Astrocyte of the cerebellum (primary cell): ENCODE measurements around the gene MYPN.
"Not testable (repeated sequence)": the region's sequence is repeated elsewhere in the genome, so short reads cannot be mapped to it uniquely, and the experiment has no call there.

Source experiments
- DNase-seq: peaks from one replicate; pipeline ENCODE4 v3.0.0-alpha.2; 2011; ENCODE audit warnings: low read depth
- H3K4me3 ChIP-seq: 2 replicates; pipeline ENCODE4 v1.5.1; 2011; ENCODE audit warnings: mild to moderate bottlenecking, low read depth, low read length, moderate library complexity
- in situ Hi-C: cut with HindIII; loops from 2 replicates; pipeline ENCODE4 v1.10.0; 2017; ENCODE audit warnings: low sequenced_read_pairs
- TF ChIP-seq, protein P1 (sequence below): IDR thresholded peaks from 2 replicates; pipeline ENCODE4 v1.5.1; 2012; ENCODE audit warnings: low read length, low read depth, moderate library complexity, mild to moderate bottlenecking; ENCODE audit errors: missing control alignments

The MYPN gene

DNA sequence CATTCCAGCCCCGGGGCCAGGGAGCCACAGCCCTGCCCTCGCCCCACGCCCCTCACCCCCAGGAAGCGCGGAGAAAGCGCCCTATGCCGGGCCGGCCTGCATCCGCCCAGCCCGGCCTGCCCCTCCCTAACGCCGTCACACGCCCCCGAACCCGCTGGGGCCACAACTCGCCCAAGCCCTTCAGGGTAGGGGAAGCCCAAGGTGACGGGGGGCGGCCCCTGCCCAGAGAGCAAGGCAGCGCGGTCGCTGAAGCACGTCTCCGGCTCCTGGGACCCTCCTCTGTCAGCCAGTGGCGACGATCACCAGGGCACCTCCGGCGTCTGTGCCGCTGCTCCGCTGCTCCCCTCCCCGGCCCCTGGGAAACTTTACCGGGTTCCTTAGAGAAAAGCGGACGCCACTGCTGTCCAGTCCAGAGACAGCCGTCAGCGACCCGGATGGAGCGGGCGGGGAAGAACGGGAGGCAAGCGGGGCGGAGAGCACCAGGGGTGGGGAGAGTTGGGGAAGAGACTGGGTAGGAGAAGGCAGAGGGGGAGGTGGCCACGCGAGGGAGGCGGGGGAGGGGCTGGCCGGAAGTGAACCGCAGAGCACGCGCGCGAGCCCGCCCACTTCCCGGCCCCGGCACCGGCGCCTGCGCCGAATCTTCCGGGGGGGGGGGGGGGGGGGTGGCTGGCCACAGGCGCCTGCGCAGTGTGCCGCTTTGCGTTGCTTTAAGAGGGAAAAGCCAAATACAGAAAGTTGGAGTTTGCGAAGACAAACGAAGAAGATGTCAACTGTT, 34.3 kb upstream of the MYPN start, which contains the start of gene HERC4:
Gene HERC4 (minus strand): TSS at position 509 of the 775 bp plus-strand sequence. CDS start 2,175 bp downstream, outside the sequence.
- in situ Hi-C loops = loop anchor here (25.0 kb wide), 1 partner anchor 188 kb away; the partner anchor contains the start of gene SIRT1
- DNase-seq = peak; percentile 81
- TF ChIP-seq, protein P1, sequence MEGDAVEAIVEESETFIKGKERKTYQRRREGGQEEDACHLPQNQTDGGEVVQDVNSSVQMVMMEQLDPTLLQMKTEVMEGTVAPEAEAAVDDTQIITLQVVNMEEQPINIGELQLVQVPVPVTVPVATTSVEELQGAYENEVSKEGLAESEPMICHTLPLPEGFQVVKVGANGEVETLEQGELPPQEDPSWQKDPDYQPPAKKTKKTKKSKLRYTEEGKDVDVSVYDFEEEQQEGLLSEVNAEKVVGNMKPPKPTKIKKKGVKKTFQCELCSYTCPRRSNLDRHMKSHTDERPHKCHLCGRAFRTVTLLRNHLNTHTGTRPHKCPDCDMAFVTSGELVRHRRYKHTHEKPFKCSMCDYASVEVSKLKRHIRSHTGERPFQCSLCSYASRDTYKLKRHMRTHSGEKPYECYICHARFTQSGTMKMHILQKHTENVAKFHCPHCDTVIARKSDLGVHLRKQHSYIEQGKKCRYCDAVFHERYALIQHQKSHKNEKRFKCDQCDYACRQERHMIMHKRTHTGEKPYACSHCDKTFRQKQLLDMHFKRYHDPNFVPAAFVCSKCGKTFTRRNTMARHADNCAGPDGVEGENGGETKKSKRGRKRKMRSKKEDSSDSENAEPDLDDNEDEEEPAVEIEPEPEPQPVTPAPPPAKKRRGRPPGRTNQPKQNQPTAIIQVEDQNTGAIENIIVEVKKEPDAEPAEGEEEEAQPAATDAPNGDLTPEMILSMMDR = no peak
- H3K4me3 ChIP-seq = peak within 1 kb of the TSS; percentile 96

DNA sequence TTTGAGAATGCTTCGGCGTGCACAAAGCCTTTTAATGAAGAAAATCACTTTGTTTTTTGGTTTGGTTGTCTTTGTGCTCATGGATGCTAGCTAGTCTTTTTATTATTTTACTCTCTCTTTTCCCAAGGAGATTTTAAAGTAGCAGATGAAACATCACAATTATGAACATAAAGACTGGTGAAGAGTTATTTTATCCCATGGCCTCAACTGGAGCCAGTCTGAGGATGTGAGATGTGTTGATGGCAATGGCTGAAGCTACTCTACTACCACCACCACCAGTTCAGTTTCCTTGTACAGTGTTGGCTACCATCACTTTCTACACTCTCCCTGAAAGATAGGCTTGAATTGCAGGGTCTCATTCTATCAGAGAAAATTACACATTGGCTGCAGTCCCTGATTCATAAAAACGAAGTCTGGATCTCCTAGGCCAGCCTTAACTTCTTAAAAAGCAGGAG, 33.7 kb upstream of the MYPN start:
- no peak for DNase-seq
- peak overlapping the region; percentile 96 for H3K4me3 ChIP-seq
- in situ Hi-C loops = no loop called here
- TF ChIP-seq, protein P1 = no peak

DNA sequence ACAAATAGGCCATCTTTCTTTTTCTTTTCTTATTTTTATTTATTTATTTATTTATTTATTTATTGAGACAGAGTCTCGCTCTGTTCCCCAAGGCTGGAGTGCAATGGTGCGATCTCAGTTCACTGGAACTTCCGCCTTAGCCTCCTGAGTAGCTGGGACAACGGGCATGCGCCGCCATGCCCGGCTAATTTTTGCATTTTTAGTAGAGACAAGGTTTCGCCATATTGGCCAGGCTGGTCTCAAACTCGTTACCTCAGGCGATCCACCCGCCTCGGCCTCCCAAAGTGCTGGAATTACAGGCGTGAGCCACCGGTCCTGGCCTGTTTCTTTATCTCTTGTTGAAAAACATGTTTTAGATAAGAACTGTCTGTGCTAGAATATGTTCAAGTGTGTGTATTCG, 33.2 kb upstream of the MYPN start:
- H3K4me3 ChIP-seq, DNase-seq, in situ Hi-C loops: not testable (repeated sequence)

DNA sequence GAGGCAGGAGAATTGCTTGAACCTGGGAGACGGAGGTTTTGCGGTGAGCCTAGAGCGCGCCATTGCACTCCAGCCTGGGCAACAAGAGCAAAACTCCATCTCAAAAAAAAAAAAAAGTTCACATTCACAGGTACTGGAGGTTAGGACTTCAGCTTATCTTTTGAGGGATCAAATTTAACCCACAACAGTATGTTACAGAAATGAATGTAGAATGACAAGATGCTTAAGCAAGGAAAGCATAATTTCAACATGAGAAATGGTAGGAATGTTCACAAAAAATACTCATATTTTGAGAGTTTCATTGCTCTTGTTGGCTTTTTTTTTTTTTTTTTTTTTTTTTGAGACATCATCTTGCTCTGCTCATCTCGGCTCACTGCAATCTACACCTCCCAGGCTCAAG, 32.3 kb upstream of the MYPN start:
- H3K4me3 ChIP-seq = no peak overlapping the region
- TF ChIP-seq, protein P1 = no peak
- DNase-seq = no peak
- in situ Hi-C loops = no loop called here

DNA sequence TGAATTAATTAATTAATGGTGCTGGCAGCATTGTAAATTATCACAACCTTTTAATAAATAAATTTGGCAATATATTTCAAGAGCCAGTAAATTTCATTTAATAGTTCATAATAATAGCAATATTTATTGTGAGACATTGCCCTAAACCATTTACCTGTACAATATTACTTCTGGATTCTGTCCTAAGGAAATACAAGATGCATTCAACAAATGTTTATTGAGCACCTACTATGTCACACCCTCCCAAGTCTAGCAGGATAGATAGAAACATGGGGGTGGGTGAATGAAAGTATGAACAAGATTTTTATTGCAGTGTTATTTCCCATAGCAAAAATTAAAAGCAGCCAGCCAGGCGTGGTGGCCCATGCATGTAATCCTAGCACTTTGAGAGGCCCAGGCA, 29.9 kb upstream of the MYPN start:
- no peak for DNase-seq
- TF ChIP-seq, protein P1 = no peak
- no peak overlapping the region for H3K4me3 ChIP-seq
- in situ Hi-C loops = no loop called here

DNA sequence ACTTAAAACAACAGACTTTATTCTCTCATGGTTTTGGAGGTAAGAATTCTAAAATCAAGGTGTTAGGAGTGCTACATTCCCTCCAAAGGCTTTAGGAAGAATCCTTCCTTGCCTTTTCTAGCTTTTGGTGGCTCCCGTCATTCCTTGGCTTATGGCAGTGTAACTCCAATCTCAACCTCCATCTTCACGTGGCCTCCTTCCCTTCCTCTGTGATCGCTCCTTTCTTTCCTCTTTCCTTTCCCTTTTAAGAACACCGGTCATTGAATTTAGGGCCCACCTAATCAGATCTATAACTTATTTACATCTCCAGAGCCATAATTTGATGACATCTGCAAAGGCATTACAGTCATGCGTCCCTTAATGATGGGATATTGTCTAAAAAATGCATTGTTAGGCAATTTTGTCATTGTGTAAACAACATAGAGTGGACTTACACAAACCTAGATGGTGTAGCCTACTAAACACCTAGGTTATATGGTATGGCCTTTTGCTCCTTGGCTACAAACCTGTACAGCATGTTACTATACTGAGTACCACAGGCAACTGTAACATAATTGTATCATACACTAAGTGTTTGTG, 28.3 kb upstream of the MYPN start:
- TF ChIP-seq, protein P1 = no peak
- no peak overlapping the region for H3K4me3 ChIP-seq
- no peak for DNase-seq
- in situ Hi-C loops = no loop called here

DNA sequence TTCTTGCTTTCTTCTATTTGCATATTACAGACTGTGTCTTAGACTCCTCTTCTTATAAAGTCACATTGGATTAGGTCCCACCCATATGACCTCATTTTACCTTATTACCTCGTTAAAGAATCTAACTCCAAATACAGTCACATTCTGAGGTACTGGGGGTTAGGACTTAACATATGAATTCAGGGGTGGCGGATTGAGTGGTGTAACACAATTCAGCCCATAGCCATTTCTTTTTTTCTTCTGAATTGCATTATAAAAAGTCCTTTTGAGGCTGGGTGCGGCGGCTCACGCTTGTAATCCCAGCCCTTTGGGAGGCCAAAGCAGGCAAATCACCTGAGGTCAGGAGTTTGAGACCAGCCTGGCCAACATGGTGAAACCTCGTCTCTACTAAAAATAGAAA, 27.4 kb upstream of the MYPN start:
- no peak for DNase-seq
- TF ChIP-seq, protein P1 = no peak

More for the DNA sequence above, 27.4 kb upstream of the MYPN start:
- in situ Hi-C loops = no loop called here
- H3K4me3 ChIP-seq = no peak overlapping the region
